Measurements from ENCODE around the gene EPHA6. TPM values are rescaled to one million over a fixed set of nuclear protein-coding genes. Genes with fewer than 3 reads are reported as not detected.

EPHA6 gene
- total RNA-seq, 1 experiment from 2014 or later = 0.61 TPM

GRCh38 chr3:97074546-97074945 lies 260.2 kb downstream of the EPHA6 start:
- H3K18ac ChIP-seq (ENCODE audit: insufficient read length, low read depth, low read length) = no peak overlapping the region
- Mint-ChIP-seq H3K36me3 (ENCODE audit: insufficient read depth in 1 of 3, low read depth in 3 of 3) (peaks cover 0 to 3% (median 0%) of the 10 kb centered on the region in 3 experiments; a peak in 2 of 7 replicates), H3K9me3 (peaks cover 0 to 3% of the 10 kb centered on the region in 2 experiments; a peak in 2 of 5 replicates), H3K27me3 (ENCODE audit: low read depth) (no peaks in the 10 kb centered on the region), H3K27ac (no peak overlapping the region), H3K4me1 (no peaks in the 10 kb centered on the region), H3K4me3 (no peak overlapping the region)
- no peak overlapping the region for H3K23ac ChIP-seq (ENCODE audit: insufficient read length, low read depth, low read length)
- H3K27me3 ChIP-seq (ENCODE audit: insufficient read depth, low read length) = no peaks in the 10 kb centered on the region
- H3K14ac ChIP-seq (ENCODE audit: insufficient read depth, low read length) = no peak overlapping the region
- H4K91ac ChIP-seq (ENCODE audit: insufficient read length, low read depth, low read length) = no peak overlapping the region
- no peak overlapping the region for H2BK120ac ChIP-seq (ENCODE audit: low read depth, low read length, poor library complexity, severe bottlenecking)
- no peak overlapping the region for H2BK20ac ChIP-seq (ENCODE audit: low read depth, low read length, poor library complexity, severe bottlenecking)
- H3K56ac ChIP-seq (ENCODE audit: insufficient read length, low read depth, low read length) = no peak overlapping the region
- H2BK15ac ChIP-seq (ENCODE audit: low read depth, low read length) = no peak overlapping the region
- no peaks in the 10 kb centered on the region for H4K20me1 ChIP-seq (ENCODE audit: control insufficient read depth, insufficient read depth, insufficient read length)
- H4K5ac ChIP-seq (ENCODE audit: insufficient read length, low read depth, low read length) = no peak overlapping the region
- no peak overlapping the region for H4K8ac ChIP-seq (replicated peaks; ENCODE audit: insufficient read length, low read depth, low read length)
- H2BK5ac ChIP-seq (ENCODE audit: insufficient read length, low read length) = no peak overlapping the region
- no peak for TF ChIP-seq CTCF (conservative IDR thresholded peaks at IDR 0.05)
- no peak overlapping the region for H3K4me2 ChIP-seq (ENCODE audit: insufficient read depth, insufficient read length, low read length)
- H3K79me1 ChIP-seq (ENCODE audit: insufficient read depth, low read depth, low read length, poor library complexity, severe bottlenecking) = no peaks in the 10 kb centered on the region
- no peak overlapping the region for H3K9ac ChIP-seq (ENCODE audit: extremely low read depth, insufficient read length, low read length)
- H3K9me3 ChIP-seq (ENCODE audit: control insufficient read depth, low read depth, low read length) = no peaks in the 10 kb centered on the region
- no CpG with 5 or more reads among the region's 2 CpGs for WGBS (ENCODE audit: extremely low coverage, insufficient read length, low lambda C conversion rate)
- H3K4ac ChIP-seq (ENCODE audit: low read depth, low read length) = no peak overlapping the region
- H3K27ac ChIP-seq (ENCODE audit: insufficient read length, low read depth, low read length) = no peak overlapping the region
- no peaks in the 10 kb centered on the region for H3K79me2 ChIP-seq (ENCODE audit: insufficient read depth, low read length)
- H3K4me1 ChIP-seq (ENCODE audit: insufficient read depth, low read length) = no peaks in the 10 kb centered on the region
- no peak overlapping the region for H2AFZ ChIP-seq (ENCODE audit: low read length)
- no peak overlapping the region for H2AK5ac ChIP-seq (ENCODE audit: insufficient read length, low read length)
- no peak for DNase-seq
- no peak overlapping the region for H3T11ph ChIP-seq (ENCODE audit: low read length)
- H2BK12ac ChIP-seq (ENCODE audit: insufficient read length, low read depth, low read length) = no peak overlapping the region
- H3K23me2 ChIP-seq (ENCODE audit: insufficient read length, low read depth, low read length, poor library complexity, severe bottlenecking) = no peaks in the 10 kb centered on the region
